ENCODE measurements around the gene RBM5.

RBM5 gene

DNA sequence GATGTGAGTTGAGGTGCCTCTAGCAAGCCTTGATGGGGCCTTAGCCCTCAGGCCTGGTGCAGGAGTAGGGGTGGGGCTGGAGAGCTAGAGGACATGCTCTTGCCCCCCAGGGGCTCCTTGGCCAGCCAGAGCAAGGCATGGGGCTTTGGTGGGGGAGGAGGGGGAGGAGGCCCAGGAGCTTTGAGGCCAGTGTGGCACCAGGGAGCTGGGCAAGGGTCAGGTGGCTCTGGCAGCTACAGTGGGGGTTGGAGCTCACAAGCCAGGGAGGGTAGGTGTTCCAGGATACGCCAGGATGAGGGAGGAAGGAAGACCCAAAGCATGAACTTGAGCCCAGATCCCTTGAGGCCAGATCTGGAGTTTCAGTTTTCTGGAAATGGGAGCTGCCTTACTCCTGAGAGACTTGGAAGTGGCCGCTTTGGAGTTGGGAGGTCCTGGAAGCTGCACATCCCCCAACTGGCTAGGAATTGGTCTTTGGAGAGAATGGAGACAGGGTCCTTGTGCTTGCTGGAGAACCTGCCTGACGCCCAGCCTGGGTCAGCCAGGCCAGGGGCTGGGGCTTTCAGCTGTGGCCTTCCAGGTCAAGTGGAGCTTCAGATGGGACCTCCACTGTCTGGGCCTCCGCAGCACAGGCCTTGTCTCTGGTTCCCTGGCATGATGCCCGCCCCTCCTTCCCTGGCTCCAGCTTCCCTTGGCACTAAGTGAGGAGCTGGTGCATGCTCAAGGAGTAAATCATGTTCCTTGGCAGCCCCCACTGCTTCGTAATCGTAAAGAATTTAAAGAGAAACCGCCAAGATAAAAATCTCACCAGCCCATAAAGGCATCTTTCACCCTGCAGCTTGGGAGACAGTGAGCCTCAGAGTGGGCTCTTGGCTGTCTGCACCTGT is 75.1 kb downstream of the RBM5 start:
- DNase-seq, result no peak

DNA sequence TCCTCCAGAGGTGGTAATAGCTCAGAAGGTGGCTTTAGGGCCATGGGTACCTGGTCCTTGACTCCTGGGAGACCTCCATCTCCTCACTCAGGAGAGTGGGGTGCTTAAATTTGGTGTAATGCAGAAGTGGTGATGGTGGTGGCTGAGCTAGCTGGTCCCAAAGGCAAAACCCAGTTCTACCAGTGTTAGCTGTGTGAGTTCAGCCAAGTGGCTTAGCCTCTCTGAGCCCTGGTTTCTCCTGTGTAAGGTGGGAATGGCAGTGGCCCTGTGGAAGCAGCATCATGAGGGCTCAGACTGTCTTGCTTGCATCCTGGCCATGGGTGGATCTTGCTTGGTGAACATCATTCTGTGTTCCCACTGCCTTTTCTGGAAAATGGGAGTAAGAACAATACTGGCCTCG is 75.8 kb downstream of the RBM5 start:
- DNase-seq, result no peak

DNA sequence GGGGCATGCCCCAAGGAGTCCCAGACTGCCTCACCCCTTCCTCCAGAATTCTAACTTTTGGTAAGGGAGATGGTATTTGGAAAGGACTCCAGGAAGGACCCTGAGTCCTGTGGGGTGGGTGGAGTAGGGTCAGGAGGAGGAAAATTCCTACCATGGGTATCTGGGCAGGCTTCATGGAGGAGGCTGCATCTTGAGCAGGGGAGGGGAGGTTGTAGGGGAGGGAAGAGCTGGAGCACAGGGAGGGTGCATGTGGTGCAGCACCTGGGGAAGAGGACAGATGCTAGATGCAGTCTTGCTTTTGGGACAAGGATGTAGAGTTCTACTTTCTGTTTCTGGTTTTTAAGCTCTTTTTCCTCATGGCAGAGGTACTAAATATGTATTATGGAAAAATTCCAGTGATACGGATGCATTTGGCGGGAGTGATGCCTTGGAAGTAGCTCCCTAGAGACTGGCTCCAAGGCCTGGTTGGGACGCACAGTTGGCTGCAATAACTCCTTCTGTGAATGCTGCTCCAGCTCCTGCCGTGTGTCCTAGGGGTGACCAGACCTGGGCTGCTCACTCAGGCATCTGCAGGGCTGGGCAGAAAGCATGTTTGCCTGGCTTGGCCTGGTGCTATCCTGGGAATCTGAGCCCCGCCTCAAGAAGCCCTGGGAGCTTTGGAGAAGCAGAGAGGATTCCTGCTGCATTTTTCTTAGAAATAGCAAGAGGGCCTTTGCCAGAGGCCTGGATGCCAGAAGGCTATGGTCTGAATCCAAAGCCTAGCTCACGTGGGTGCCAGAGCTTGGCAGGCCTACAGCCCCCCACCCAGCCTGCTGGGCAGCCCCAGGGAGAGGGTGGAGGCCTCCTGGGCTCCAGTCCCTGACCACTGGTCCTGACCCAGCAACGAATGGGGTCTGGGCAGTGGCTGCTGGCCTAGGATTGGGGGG is 76.5 kb downstream of the RBM5 start:
- DNase-seq, result no peak

DNA sequence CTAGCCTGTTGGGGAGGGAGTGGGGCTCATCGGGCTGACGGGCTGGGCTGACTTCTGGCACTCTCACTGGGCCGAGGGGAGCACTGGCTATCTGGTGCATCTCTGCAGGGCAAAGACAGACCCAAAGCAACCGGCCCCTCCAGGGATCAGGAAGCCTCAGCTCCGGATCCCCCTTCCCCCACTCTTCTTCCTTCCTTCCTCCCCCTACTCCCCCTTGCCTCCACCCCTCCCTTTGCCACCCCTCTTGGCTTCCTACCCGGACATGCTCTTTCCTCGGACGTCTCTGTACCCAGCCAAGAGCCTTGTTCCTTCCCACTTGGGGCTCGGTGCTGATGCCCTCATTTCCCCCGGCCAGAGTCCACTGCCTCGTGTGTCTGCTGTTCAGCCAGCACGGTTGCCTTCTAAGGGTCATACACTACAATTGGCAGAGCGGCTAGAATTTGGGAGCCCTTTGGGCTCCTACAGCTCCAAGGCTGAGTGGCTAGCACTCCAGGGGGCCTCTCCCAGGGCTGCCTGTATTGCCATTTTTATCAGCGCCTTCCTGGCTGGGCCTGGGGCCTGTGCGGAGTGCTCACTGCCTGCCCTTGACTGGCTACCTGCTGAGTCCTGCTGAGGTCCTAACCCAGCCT is 77.3 kb downstream of the RBM5 start:
- no peak for DNase-seq

DNA sequence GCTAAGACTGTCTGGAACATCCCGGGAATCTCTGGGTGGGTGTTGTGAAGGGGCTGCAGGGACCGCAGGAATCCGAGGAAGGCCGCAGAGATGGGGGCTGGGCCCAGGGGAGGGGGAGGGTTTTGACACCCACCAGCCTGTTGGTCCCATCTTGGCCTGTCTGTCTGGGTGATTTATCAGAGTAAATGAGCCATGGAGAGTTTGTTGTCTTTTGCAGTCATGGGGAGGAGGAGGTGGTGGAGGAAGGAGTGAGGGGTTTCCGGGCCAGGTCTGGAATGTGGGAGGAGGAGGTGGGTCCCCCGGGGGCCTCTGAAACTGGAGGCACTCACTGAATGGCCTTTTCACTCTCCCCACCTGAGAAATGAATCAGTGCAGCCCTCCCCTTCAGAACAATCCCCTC is 77.9 kb downstream of the RBM5 start:
- DNase-seq, result no peak

DNA sequence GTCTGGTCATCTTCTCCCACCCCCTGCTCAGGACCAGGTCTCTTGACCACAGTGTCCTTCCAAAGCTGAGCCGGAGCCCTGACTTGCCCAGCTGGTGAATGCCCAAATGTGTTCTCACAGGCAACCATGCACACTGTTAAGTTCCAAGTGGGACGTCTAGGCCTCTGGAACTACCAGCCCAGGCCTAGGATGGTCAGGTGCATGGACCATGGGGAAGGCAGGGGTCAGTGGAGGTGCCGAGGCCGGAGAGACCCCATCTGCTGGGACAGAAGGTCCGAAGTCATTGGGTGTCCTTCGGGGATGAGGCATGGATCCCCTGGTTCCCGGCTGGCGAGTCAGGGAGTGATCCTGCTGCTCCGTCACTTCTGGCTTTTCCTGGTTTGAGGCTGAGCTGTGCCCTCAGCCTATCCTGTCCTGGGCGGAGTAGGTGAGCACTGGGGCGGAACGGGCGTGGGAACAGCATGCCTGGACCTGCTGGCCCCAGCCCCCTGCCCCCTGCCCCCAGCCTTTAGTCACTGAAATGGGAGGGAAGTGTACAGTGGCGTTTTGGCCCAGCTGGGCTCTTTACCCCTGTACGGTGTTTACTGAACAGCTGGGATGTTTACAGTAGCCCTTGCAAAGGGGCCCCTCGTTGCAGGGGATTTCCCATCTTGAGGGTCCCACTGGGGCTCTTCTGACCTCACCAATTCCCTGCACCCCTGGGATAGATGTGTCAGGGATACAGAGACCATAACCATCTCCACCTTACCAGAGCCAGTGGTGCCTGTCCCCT is 78.5 kb downstream of the RBM5 start:
- no peak for DNase-seq

DNA sequence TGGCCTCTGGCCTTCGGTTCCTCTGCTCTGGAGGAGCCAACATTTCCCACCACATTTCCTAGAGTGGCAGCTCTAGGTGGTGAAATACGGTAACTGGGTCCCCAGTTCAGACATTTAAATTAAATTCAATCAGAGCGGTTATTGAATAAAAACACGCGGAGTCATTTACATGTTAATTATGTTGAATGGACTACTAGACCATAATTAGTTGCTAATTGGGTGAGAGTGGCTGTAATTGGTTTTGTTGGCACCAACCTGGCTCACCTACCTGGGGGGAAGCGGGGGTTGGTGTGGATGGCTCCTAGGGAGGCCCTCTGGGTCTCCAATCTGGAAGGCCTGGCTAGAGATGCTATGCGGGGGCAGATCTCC is 79.1 kb downstream of the RBM5 start:
- DNase-seq, result no peak

DNA sequence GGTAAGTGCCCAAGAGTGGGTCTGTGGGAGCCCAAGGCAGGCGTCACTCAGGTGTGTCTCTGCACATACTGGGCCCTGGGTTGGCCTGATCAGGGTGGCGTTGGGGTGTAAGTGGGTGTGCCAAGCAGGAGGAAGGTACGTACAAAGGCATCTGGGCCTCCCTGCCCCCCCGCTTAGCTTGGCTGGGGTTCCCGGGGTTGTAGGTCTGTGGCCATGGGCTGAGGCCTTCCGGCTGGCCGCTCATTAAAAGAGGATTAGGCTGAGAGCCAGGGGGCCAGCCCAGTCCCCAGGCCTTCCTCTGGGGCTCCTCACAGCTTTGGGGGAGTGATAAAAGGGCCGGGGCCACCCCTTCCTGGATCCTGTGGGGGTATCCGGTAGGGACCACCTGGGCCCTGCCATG is 79.7 kb downstream of the RBM5 start:
- no peak for DNase-seq

Data from hematopoietic multipotent progenitor cell treated with erythropoietin and hydrocortisone succinate and interleukin-3 and kit ligand, for 4 days (in vitro differentiated cells).